Esophagus muscularis mucosa (tissue), 4 donors: ENCODE results near the gene PSG6. TPM values are rescaled to one million over a fixed set of nuclear protein-coding genes. Genes with fewer than 3 reads are reported as not detected.
"Not testable (repeated sequence)": the region's sequence is repeated elsewhere in the genome, so short reads cannot be mapped to it uniquely, and the experiment has no call there.

Source experiments
- DNase-seq: peaks from one replicate; pipeline ENCODE4 v3.0.0-alpha.2; 2017; ENCODE audit errors: extremely low spot score
- H3K27ac ChIP-seq, 4 donors: fragments of 200-600 bp; sonication (generic); replicated peaks in 1 of 4; 1 replicate in 3 of 4; 2 replicates in 1 of 4; pipeline ENCODE4 v1.5.1; 2016 to 2019; ENCODE audit warnings: mild to moderate bottlenecking in 1 of 4
- H3K27me3 ChIP-seq, 4 donors: fragments of 200-600 bp; sonication (generic); one replicate each; pipeline versions ENCODE4 v1.5.1 to v1.6.0; 2016 to 2019
- H3K36me3 ChIP-seq, 4 donors: fragments of 200-600 bp; sonication (generic); one replicate each; pipeline ENCODE4 v1.5.1; 2016 to 2019
- H3K4me1 ChIP-seq, 4 donors: fragments of 200-600 bp; sonication (generic); one replicate each; pipeline ENCODE4 v1.5.1; 2016 to 2019
- H3K4me3 ChIP-seq, 4 donors: fragments of 200-600 bp; sonication (generic); 1 replicate in 2 of 4; 2 replicates in 2 of 4; pipeline ENCODE4 v1.5.1; 2016 to 2019; ENCODE audit warnings: mild to moderate bottlenecking in 4 of 4, moderate library complexity in 1 of 4
- H3K9me3 ChIP-seq, 4 donors: fragments of 200-600 bp; sonication (generic); 1 replicate in 3 of 4; 2 replicates in 1 of 4; pipeline ENCODE4 v1.5.1; 2016 to 2019
- EP300 ChIP-seq: sonication (generic); formaldehyde crosslinking; IDR thresholded peaks from one replicate; pipeline ENCODE4 v1.6.1; 2017; ENCODE audit warnings: antibody characterized with exemption
- POLR2A ChIP-seq: fragments of 450-650 bp; IDR thresholded peaks from one replicate; pipeline ENCODE4 v1.6.1; 2017; ENCODE audit warnings: antibody characterized with exemption, moderate library complexity, mild to moderate bottlenecking, low read depth
- POLR2AphosphoS5 ChIP-seq, 2 donors: sonication (generic); formaldehyde crosslinking; IDR thresholded peaks; one replicate each; pipeline ENCODE4 v1.6.1; 2017; ENCODE audit warnings: antibody characterized with exemption in 2 of 2
- WGBS: methylation state at CpG from one replicate; pipeline ENCODE4 v1.1.5; 2018; 5-methylcytosine and 5-hydroxymethylcytosine counted together
- intact Hi-C: fragments of 100-400 bp; cut with DNase I; formaldehyde crosslinking; loops from one replicate; pipeline ENCODE4 v1.15.1; 2023
- total RNA-seq, 4 donors: library from RNA; depleted of rRNA; stranded (reverse); fragments of >200 nt; gene quantifications; one replicate each; pipeline versions ENCODE4 v1.1.0 to v1.2.1, GENCODE V29; 2016
- TF ChIP-seq, protein P1 (sequence below), 3 experiments: fragments of 200-600 bp in 2 of 3; fragments of 450-650 bp in 1 of 3; sonication (generic) in 2 of 3; IDR thresholded peaks; one replicate each; pipeline ENCODE4 v1.5.1; 2017 to 2019; ENCODE audit warnings: antibody characterized with exemption in 3 of 3, mild to moderate bottlenecking in 2 of 3, moderate library complexity in 1 of 3

Gene PSG6
- total RNA-seq, 4 donors from 2014 or later = not detected

DNA sequence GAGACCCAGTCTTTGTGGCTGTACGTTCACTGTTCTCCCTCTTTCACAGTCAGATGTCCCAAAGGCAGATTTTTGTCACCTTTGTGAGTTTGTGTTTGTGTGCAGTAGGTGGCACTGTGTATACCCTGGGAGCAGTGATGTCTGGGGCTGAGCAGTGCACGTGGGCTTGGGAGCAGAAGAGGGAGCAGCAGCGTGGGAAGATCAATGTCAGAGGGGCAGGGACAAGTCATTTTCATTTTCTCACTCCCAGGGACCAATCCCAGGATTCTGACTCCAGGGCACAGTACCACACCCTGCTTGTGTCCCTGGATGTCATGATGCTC is 2.0 kb upstream of the PSG6 start:
- H3K27ac ChIP-seq = no peak overlapping the region
- intact Hi-C loops = no loop called here
- WGBS = 32% methylated on average over 3 of the region's 3 CpGs
- no peaks in the 10 kb centered on the region for H3K9me3 ChIP-seq
- no peaks in the 10 kb centered on the region for H3K36me3 ChIP-seq
- H3K27me3 ChIP-seq = peaks cover 0 to 4% (median 0%) of the 10 kb centered on the region in 4 donors
- DNase-seq = no peak
- no peaks in the 10 kb centered on the region for H3K4me1 ChIP-seq
- no peak overlapping the region for H3K4me3 ChIP-seq
- TF ChIP-seq POLR2A = no peak
- TF ChIP-seq, protein P1, sequence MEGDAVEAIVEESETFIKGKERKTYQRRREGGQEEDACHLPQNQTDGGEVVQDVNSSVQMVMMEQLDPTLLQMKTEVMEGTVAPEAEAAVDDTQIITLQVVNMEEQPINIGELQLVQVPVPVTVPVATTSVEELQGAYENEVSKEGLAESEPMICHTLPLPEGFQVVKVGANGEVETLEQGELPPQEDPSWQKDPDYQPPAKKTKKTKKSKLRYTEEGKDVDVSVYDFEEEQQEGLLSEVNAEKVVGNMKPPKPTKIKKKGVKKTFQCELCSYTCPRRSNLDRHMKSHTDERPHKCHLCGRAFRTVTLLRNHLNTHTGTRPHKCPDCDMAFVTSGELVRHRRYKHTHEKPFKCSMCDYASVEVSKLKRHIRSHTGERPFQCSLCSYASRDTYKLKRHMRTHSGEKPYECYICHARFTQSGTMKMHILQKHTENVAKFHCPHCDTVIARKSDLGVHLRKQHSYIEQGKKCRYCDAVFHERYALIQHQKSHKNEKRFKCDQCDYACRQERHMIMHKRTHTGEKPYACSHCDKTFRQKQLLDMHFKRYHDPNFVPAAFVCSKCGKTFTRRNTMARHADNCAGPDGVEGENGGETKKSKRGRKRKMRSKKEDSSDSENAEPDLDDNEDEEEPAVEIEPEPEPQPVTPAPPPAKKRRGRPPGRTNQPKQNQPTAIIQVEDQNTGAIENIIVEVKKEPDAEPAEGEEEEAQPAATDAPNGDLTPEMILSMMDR (IDR thresholded peaks at IDR 0.05) = no peak
- TF ChIP-seq POLR2AphosphoS5 (IDR thresholded peaks at IDR 0.05) = no peak
- TF ChIP-seq EP300 = no peak

DNA sequence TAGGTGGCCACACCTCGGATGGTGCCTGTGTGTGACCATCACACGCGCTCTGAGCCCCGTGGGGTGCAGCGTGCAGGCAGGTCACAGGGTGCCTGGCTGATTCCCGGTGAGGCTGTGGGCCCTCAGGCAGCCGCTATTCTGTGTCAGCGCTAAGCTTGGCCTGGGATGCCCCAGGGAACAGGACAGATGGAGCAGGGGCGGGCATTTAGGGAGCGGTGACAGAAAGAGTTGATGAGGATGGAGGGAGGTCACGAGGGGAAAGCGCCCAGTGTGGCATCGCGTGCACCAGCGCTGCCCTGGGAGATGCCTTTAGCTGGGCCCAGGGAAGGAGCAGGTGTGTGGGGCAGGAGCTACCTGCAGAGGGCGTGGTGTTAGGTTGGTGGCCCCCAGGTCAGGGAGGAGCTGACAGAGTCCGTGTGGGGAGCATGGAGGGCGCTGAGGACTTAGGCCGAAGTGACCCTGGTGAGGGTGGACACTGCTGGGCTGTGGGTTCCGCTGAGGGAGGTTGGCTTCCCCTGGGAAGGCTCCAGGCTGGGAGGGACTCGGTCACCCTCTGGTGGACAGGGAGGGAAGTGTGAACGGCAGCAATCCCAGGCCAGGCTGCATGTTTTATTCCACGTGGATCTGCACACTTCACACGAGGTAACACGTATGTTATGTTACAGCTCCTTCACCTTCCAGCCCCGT is 1.5 kb upstream of the PSG6 start:
- H3K9me3 ChIP-seq, H3K27ac ChIP-seq, H3K27me3 ChIP-seq, H3K4me3 ChIP-seq, H3K36me3 ChIP-seq, intact Hi-C loops, H3K4me1 ChIP-seq: not testable (repeated sequence)
- WGBS = 68% methylated on average over 23 of the region's 26 CpGs
- DNase-seq = peak; percentile 8
- TF ChIP-seq, protein P1 (IDR thresholded peaks at IDR 0.05) = peak in 1 of 3 experiments; percentile 31

DNA sequence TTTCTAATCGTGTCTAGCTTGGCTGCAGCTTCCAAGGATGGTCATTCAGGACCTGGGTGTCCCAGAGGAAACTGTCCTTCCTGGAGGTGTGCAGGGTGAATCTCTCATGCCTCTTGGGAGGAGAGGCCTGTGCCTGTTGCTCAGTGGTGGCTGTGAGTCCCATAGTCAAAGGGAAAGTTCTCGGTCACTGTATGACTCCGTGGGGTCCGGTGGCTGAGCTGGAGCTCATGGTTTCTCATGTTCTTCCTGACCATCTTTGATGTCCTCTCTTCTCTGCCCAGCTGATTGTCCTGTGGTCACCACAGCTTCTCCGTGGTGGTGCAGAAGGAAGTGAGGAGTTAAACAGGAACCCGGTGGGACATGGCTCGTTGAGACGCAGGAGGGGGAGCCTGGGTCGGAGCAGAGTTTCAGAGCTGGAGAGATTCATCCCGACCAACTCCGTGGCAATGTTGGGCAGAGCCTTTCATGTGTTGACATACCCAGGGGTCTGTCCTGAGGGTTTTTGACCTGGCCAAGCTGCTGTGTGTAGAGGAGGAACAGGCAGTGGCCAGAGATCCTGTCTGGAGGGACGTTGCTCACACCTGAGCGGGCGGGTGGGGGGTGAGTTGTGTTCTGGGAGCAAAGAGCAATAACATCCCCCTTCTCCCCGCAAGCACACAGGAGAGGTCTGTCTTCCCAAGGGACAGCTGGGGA is 829 bp upstream of the PSG6 start:
- intact Hi-C loops, H3K4me3 ChIP-seq, H3K9me3 ChIP-seq, H3K36me3 ChIP-seq, H3K4me1 ChIP-seq, H3K27me3 ChIP-seq, H3K27ac ChIP-seq: not testable (repeated sequence)
- WGBS = 85% methylated on average over 14 of the region's 15 CpGs
- peak; percentile 80 for DNase-seq

DNA sequence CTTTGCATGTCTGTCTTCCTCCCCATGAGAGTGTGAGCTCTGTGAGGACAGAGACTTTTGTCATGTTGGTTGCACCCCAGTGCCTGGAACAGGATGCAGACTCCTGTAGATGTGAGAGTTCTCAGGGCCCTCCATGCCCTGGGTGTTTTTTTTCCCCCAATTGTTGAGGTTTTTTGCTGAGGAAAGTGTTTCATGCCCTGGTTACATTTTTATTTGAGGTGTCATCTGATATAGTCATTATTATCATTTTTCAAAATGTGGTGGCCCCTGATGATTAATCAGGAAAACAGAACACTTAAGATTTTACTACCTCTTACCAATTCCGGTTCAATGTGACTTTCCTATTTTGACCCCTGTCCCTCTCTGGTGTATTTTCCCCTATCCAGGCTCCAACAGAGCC is 763 bp downstream of the PSG6 start:
- DNase-seq, H3K27ac ChIP-seq, H3K27me3 ChIP-seq, H3K36me3 ChIP-seq, intact Hi-C loops, H3K9me3 ChIP-seq, H3K4me3 ChIP-seq, H3K4me1 ChIP-seq: not testable (repeated sequence)
- WGBS = 87% methylated on average over 1 of the region's 1 CpG

DNA sequence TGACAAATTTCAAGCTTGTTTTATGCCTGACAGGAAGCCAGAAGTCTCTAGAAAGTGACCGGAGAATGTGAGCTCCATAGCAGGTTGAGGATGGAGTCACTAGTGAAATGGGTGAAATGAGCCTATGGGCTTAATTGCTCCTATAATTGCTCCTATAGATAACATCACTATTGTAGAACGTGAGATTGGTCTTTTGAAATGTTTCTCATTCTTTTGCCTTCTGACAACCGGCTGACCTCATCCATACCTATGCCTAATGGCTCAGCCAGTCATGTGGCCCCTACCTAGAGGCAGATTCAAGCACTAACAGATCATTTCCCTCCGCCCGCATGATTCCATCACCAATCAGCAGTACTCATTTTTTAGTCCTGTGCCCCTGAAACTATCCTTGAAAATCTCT is 4.2 kb downstream of the PSG6 start:
- H3K9me3 ChIP-seq, H3K27ac ChIP-seq, H3K27me3 ChIP-seq, H3K36me3 ChIP-seq, H3K4me3 ChIP-seq, intact Hi-C loops, H3K4me1 ChIP-seq: not testable (repeated sequence)
- DNase-seq = peak; percentile 45
- WGBS = 89% methylated on average over 5 of the region's 5 CpGs

DNA sequence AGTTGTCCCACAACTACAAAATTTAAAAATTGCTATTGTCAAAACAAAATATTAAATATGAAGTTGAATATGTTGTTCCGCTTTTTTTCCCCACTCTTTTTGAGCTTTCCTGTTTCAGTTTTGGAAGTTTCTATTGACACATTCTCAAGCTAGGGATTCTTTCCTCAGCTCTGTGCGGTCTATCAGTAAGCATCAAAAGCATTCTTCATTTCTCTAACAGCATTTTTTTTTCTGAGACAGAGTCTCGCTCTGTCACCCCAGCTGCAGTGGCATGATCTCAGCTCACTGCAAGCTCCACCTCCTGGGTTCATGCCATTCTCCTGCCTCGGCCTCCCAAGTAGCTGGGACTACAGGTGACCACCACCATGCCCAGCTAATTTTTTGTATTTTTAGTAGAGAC is 4.8 kb downstream of the PSG6 start:
- H3K4me1 ChIP-seq, H3K27ac ChIP-seq, H3K9me3 ChIP-seq, intact Hi-C loops, H3K27me3 ChIP-seq, H3K36me3 ChIP-seq, H3K4me3 ChIP-seq: not testable (repeated sequence)
- DNase-seq = peak; percentile 55
- 87% methylated on average over 4 of the region's 4 CpGs for WGBS

DNA sequence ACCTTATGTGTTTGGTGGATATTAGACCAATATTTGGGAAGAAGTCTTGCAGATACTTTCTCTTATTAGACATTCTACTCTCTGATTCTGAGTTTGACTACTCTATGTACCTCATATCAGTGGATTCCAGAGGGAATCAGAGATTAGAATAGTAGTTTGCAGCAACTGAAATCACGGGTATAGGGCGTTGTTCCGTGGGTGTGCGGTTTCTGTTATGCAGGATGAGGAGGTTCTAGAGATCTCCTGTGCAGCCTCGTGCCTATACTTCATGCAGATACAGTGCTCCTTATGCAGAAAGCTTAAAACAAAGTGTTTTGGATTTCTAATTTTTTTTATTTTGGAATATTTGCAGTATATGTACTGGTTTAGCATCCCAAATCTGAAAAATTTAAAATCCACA is 6.0 kb downstream of the PSG6 start:
- H3K4me3 ChIP-seq, H3K36me3 ChIP-seq, H3K27ac ChIP-seq, H3K9me3 ChIP-seq, intact Hi-C loops, H3K4me1 ChIP-seq, H3K27me3 ChIP-seq, DNase-seq: not testable (repeated sequence)
- 82% methylated on average over 5 of the region's 5 CpGs for WGBS

DNA sequence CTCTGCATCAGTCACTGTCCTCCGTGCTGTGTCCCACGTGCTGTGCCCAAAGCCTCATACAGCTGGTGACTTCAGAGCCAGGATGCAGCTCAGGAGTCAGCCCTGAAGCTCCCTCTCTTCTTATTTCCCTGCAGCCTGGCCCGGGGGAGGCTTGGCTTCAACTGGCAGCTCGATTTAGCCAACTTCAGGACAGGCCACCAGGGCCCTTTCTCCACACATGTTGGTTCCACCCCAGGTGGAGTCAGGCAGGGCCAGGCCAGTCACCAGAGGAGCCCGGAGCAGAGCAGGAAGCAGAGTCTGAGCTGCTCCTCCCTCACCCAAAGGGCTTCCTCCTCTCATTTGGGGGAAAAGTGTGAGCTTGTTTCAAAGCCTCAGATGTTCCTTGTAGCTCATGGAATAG is 11.5 kb downstream of the PSG6 start:
- H3K27me3 ChIP-seq, DNase-seq, H3K4me3 ChIP-seq, H3K36me3 ChIP-seq, H3K4me1 ChIP-seq, H3K9me3 ChIP-seq, intact Hi-C loops, H3K27ac ChIP-seq: not testable (repeated sequence)
- 62% methylated on average over 4 of the region's 5 CpGs for WGBS

DNA sequence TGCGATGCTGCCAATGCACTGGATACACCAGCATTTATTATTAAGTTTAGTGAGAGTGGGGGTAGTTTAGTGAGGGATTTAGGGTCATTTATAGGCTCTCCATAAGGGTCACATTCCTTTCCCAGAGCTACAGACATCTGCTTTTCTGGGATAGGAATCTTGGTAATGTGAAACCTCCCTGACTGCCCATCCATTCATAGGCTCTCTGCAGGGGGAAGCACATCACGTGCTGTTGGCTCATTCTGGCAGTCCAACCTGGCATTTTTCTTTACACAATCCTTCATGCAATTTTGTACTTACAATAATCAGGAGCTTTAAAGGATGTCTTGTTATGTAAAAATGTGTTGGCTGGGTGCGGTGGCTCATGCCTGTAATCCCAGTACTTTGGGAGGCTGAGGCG is 17.1 kb downstream of the PSG6 start:
- DNase-seq, H3K27me3 ChIP-seq, H3K9me3 ChIP-seq, H3K36me3 ChIP-seq, H3K4me3 ChIP-seq, H3K4me1 ChIP-seq, H3K27ac ChIP-seq, intact Hi-C loops: not testable (repeated sequence)
- WGBS = 97% methylated on average over 3 of the region's 4 CpGs

DNA sequence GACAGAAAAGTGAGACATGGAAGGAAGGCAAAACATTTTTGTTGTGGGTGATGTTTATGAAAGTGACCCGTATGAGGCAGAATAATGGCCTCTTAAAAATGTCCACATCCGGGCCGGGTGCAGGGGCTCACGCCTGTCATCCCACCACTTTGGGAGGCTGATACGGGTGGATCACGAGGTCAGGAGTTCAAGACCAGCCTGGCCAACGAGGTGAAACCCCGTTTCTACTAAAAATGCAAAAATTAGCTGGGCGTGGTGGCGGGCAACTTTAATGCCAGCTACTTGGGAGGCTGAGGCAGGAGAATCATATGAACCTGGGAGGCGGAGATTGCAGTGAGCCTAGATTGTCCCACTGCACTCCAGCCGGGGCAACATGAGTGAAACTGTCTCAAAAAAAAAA is 18.0 kb downstream of the PSG6 start:
- H3K36me3 ChIP-seq, H3K4me1 ChIP-seq, H3K27me3 ChIP-seq, intact Hi-C loops, DNase-seq, H3K27ac ChIP-seq, H3K4me3 ChIP-seq, H3K9me3 ChIP-seq: not testable (repeated sequence)
- 89% methylated on average over 12 of the region's 12 CpGs for WGBS

DNA sequence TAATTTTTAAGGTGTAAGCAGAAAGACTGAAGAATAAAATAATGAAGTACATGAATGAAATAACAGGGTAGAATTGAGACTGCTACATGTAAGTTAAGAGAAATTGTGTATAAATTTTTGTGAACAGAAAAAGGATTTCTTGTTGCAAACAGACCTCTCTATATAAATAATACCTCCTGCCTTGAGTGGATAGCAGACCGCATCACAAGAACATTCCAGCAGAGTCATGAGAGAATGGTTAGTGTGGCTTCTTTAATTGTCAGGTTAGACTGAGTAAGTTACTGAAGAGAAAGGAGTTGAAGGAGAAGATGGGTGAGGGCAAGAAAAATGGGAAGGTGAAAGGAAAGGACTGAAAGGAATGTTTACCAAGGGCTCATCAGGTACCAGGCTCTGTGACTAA is 18.6 kb downstream of the PSG6 start:
- H3K9me3 ChIP-seq, intact Hi-C loops, H3K27me3 ChIP-seq, H3K4me3 ChIP-seq, H3K27ac ChIP-seq, DNase-seq, H3K36me3 ChIP-seq, H3K4me1 ChIP-seq: not testable (repeated sequence)
- WGBS = 78% methylated on average over 1 of the region's 1 CpG
